ENCODE measurements around the gene TACC2.

DNA sequence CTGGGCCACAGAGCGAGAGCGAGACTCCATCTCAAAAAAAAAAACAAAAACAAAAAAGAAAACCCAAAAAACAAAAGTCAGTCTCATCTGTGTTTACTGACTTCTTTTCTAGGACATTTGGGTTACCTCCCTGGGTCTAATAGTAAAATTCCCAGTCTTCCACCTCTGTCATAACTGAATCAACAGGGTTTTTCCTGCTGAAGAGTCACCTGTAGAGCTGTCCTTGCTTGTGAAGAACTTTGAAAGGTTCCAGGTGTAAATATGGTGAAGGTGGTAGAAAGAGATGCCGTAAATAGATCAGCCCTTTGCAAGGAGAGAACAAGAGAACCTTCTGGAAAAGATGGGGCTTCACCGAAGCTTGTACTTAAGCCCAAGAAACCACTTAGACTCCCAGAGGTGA, 169.4 kb downstream of the TACC2 start:
- TF ChIP-seq, protein P1, sequence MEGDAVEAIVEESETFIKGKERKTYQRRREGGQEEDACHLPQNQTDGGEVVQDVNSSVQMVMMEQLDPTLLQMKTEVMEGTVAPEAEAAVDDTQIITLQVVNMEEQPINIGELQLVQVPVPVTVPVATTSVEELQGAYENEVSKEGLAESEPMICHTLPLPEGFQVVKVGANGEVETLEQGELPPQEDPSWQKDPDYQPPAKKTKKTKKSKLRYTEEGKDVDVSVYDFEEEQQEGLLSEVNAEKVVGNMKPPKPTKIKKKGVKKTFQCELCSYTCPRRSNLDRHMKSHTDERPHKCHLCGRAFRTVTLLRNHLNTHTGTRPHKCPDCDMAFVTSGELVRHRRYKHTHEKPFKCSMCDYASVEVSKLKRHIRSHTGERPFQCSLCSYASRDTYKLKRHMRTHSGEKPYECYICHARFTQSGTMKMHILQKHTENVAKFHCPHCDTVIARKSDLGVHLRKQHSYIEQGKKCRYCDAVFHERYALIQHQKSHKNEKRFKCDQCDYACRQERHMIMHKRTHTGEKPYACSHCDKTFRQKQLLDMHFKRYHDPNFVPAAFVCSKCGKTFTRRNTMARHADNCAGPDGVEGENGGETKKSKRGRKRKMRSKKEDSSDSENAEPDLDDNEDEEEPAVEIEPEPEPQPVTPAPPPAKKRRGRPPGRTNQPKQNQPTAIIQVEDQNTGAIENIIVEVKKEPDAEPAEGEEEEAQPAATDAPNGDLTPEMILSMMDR (IDR thresholded peaks at IDR 0.05): no peak
- no peak for TF ChIP-seq EZH2 (IDR thresholded peaks at IDR 0.05; ENCODE audit: borderline replicate concordance, insufficient read depth, low read depth, low read length, poor library complexity, severe bottlenecking)

Data from B cell (primary cell).